Dermis lymphatic vessel endothelial cell (primary cell): ENCODE data around the gene CLDN11. TPM values are rescaled to one million over a fixed set of nuclear protein-coding genes. Genes with fewer than 3 reads are reported as not detected.

ENCODE experiments used
- total RNA-seq: library from RNA; depleted of rRNA; stranded (reverse); fragments of >200 nt; gene quantifications from 2 replicates; pipeline ENCODE4 v1.2.1, GENCODE V29; 2014

The CLDN11 gene
- total RNA-seq, result 47.5 and 90.1 TPM in 2 replicates

DNA sequence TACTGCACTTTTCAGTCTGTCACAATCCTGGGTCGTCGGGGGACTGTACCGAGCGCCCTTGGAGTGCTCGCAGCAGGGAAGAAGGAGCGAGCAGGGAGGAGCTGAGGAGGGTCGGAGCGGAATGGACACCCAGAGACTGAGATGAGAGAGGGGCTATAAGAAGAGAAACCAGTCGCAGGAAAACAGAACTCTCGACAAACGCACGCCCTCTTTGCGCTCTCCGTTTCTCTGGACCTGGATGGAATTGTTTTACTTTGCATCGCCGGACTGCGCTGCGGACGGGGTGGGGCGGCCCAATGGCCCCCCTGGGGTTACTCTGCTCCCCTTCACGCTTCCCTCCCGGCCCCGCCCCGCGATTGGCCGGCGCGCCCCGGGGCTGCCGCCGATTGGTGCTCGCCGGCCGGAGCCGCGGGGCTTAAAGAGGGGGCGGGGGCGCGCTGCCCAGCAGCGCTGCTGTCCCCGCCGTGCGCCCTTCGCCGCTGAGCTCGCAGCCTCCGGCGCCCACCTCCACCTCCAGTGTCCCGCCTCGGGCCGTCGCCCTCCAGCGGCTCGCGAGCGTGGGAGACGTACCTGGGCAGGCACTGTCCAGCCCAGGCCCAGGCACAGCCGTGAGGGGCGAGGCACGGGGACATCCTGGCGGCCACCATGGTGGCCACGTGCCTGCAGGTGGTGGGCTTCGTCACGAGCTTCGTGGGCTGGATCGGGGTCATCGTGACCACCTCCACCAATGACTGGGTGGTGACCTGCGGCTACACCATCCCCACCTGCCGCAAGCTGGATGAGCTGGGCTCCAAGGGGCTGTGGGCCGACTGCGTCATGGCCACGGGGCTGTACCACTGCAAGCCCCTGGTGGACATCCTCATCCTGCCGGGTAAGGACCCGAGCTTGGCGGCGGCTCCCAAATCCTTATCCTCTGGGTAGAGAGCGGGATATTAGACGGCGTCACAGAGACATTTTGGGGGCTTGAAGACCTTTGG lies at the start of gene CLDN11:
CLDN11 (plus strand) TSS at position 447 of the 977 bp plus-strand sequence; CDS start at position 646, 199 bp downstream.

Other genes with a start within 250 kb of the CLDN11 start
- 15.8 and 18.0 TPM in 2 replicates for gene PHC3, start 237.1 kb upstream of the CLDN11 start, total RNA-seq
- 20.6 and 25.0 TPM in 2 replicates for gene PRKCI, start 196.4 kb upstream of the CLDN11 start, total RNA-seq
- 65.1 and 122 TPM in 2 replicates for gene SKIL, start 61.2 kb upstream of the CLDN11 start, total RNA-seq
- under 0.01 and 0.11 TPM in 2 replicates for gene SLC7A14, start 167.2 kb downstream of the CLDN11 start, total RNA-seq